ENCODE data around the gene KCNK17. TPM values are rescaled to one million over a fixed set of nuclear protein-coding genes. Genes with fewer than 3 reads are reported as not detected.

KCNK17 gene
- polyA plus RNA-seq, 3 donors = not detected

GRCh38 chr6:39254999-39255535 is 59.2 kb downstream of the KCNK17 start:
- no peaks in the 10 kb centered on the region for H3K4me1 ChIP-seq (ENCODE audit: control insufficient read depth in 1 of 2, insufficient read depth in 2 of 2, low read length in 2 of 2)
- no peak overlapping the region for H3K4me2 ChIP-seq (replicated peaks; ENCODE audit: extremely low read depth, low read length, poor library complexity, severe bottlenecking)
- peaks cover 3 to 7% (median 6%) of the 10 kb centered on the region in 3 donors for H3K27me3 Mint-ChIP-seq (ENCODE audit: low read depth in 3 of 3)
- no peaks in the 10 kb centered on the region for H3K36me3 ChIP-seq (replicated peaks in 1 of 2; ENCODE audit: control insufficient read depth in 1 of 2, insufficient read depth in 2 of 2, low read length in 2 of 2)
- H3K4me1 Mint-ChIP-seq = no peaks in the 10 kb centered on the region
- H4K20me1 ChIP-seq (ENCODE audit: insufficient read depth, low read length) = no peaks in the 10 kb centered on the region
- 100% methylated on average over 1 of the region's 4 CpGs for WGBS (ENCODE audit: insufficient coverage)
- H3K27ac ChIP-seq (ENCODE audit: low read depth in 1 of 2, low read length in 2 of 2) = no peak overlapping the region
- H3K79me2 ChIP-seq (ENCODE audit: insufficient read depth, low read length) = no peaks in the 10 kb centered on the region
- H2AFZ ChIP-seq (ENCODE audit: insufficient read depth, low read depth, low read length, poor library complexity, severe bottlenecking) = no peak overlapping the region
- H3K27ac Mint-ChIP-seq = no peak overlapping the region
- no peaks in the 10 kb centered on the region for H3K27me3 ChIP-seq (ENCODE audit: control insufficient read depth in 2 of 2, insufficient read depth in 2 of 2, low read length in 2 of 2)
- no peaks in the 10 kb centered on the region for H3K9me3 ChIP-seq (replicated peaks in 1 of 2; ENCODE audit: control insufficient read depth in 1 of 2, insufficient read depth in 1 of 2, low read length in 2 of 2)
- peaks cover 0 to 8% (median 3%) of the 10 kb centered on the region in 7 donors for H3K9me3 Mint-ChIP-seq
- no peak overlapping the region for H3K4me3 ChIP-seq (replicated peaks in 1 of 3; ENCODE audit: low read depth in 2 of 3, low read length in 3 of 3)
- intact Hi-C loops (cut with micrococcal nuclease) = no loop called here
- no peak for DNase-seq
- TF ChIP-seq CTCF (IDR thresholded peaks at IDR 0.05) = no peak
- H3K36me3 Mint-ChIP-seq = no peaks in the 10 kb centered on the region
- no peak overlapping the region for H3K9ac ChIP-seq (ENCODE audit: insufficient read depth, low read length, poor library complexity, severe bottlenecking)
- H3K4me3 Mint-ChIP-seq = no peak overlapping the region

GRCh38 chr6:39251406-39251805 is 62.8 kb downstream of the KCNK17 start:
- no peak for DNase-seq
- Histone ChIP-seq H3K27ac (ENCODE audit: low read depth in 1 of 2, low read length in 2 of 2) (no peak overlapping the region), H2AFZ (ENCODE audit: insufficient read depth, low read depth, low read length, poor library complexity, severe bottlenecking) (no peak overlapping the region), H3K9ac (ENCODE audit: insufficient read depth, low read length, poor library complexity, severe bottlenecking) (no peak overlapping the region), H4K20me1 (ENCODE audit: insufficient read depth, low read length) (no peaks in the 10 kb centered on the region), H3K4me2 (replicated peaks; ENCODE audit: extremely low read depth, low read length, poor library complexity, severe bottlenecking) (no peak overlapping the region), H3K4me1 (ENCODE audit: control insufficient read depth in 1 of 2, insufficient read depth in 2 of 2, low read length in 2 of 2) (no peaks in the 10 kb centered on the region), H3K4me3 (replicated peaks in 1 of 3; ENCODE audit: low read depth in 2 of 3, low read length in 3 of 3) (no peak overlapping the region), H3K27me3 (ENCODE audit: control insufficient read depth in 2 of 2, insufficient read depth in 2 of 2, low read length in 2 of 2) (no peaks in the 10 kb centered on the region), H3K79me2 (ENCODE audit: insufficient read depth, low read length) (no peaks in the 10 kb centered on the region), H3K36me3 (replicated peaks in 1 of 2; ENCODE audit: control insufficient read depth in 1 of 2, insufficient read depth in 2 of 2, low read length in 2 of 2) (no peaks in the 10 kb centered on the region), H3K9me3 (replicated peaks in 1 of 2; ENCODE audit: control insufficient read depth in 1 of 2, insufficient read depth in 1 of 2, low read length in 2 of 2) (no peaks in the 10 kb centered on the region)
- Mint-ChIP-seq H3K36me3 (no peaks in the 10 kb centered on the region), H3K4me3 (no peak overlapping the region), H3K27me3 (ENCODE audit: low read depth in 3 of 3) (peaks cover 1 to 9% (median 7%) of the 10 kb centered on the region in 3 donors), H3K4me1 (peaks cover 4% of the 10 kb centered on the region), H3K9me3 (peaks cover 0 to 8% (median 3%) of the 10 kb centered on the region in 7 donors), H3K27ac (no peak overlapping the region)
- TF ChIP-seq CTCF (IDR thresholded peaks at IDR 0.05) = no peak
- intact Hi-C loops (cut with micrococcal nuclease) = no loop called here
- 92% methylated on average over 2 of the region's 8 CpGs for WGBS (ENCODE audit: insufficient coverage)
